ACHN (cell line): ENCODE results near the gene TMEM187.
"Not testable (repeated sequence)": the region's sequence is repeated elsewhere in the genome, so short reads cannot be mapped to it uniquely, and the experiment has no call there.

ENCODE experiments used
- DNase-seq: peaks from one replicate; pipeline ENCODE4 v3.0.0-alpha.2; 2015
- in situ Hi-C: cut with HindIII; loops from 2 replicates; pipeline ENCODE4 v1.10.0; 2017; ENCODE audit warnings: low sequenced_read_pairs, low pct_ligation_motif_present, low pct_unique_long_range_greater_than_20kb

Gene TMEM187

GRCh38 chrX:153984351-153985178 lies 12.0 kb downstream of the TMEM187 start:
- no peak for DNase-seq
- in situ Hi-C loops = no loop called here

- in situ Hi-C loops = no loop called here
Observed at GRCh38 chrX:153988493-153988892, 15.9 kb downstream of the TMEM187 start.

DNA sequence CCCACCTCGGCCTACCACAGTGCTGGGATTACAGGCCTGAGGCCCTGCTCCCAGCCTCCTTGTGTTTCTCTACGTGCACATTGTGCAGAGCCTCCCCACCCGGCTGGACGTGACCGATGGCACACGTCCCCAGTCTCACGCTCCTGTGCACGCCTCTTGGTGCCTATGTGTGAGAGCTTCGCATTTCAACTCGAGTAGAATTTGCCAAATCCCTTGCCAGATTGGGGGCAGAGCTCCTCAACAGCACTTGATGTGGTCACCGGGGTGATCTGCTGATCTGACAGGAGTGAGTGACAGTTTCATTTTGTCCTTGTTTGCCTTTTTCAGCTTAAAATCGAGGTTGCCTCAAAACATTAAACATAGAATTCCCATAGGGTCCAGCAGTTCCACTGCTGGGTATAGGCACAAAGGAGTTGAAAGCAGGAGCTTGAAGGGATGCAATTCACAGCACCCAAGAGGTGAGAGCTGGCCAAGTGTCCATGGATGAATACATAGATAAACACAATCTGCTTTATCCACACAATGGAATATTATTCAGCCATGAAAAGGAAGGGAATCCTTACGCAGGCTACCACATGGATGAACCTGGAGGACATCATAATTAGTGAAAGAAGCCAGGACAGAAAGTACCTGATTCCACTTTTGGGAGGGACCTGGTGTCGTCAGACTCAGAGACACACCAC lies 17.6 kb downstream of the TMEM187 start:
- no peak for DNase-seq
- in situ Hi-C loops = no loop called here

More at GRCh38 chrX:153988493-153988892, 15.9 kb downstream of the TMEM187 start:
- DNase-seq = no peak

- no peak for DNase-seq
- in situ Hi-C loops = no loop called here
Observed at GRCh38 chrX:153991013-153991580, 18.5 kb downstream of the TMEM187 start.

DNA sequence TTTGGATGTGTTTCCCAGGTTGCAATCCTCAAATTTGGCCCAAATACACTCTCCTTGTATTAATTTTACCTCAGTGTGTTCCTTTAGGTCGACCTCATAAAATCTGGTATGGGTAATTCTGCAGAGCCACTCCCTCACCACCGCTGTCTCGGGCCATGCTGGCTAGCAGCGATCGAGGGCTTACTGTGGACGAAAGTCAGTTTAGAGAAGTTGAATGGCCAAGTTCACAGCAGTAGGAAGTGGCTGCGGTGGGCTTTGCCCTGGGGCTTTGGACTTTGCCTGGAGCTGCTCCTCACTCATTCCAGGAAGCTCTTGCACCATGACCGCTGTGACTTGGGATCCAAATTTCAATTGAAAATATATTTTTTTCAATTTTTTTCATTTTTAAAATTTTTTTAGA lies 19.6 kb downstream of the TMEM187 start:
- in situ Hi-C loops = no loop called here
- DNase-seq = no peak

DNA sequence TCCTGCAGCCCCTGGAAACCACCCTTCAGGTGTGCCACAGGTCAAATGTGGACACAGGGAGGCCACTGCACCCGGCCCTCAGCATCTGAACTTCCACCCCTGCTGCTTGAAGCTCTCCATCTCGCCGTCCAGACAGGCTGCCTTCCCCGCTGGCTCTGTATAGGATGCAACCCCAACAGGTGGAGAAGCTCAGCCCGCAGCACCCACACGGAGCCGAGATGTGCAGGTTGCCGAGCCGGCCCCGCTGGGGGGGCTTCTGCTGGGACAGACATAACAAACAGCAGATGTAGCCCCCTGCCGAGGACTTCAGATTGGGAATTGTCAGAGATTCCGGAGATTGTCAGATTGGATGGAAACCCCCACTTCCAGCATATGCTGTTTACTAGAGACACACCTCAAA lies 20.5 kb downstream of the TMEM187 start:
- no peak for DNase-seq
- in situ Hi-C loops = no loop called here

DNA sequence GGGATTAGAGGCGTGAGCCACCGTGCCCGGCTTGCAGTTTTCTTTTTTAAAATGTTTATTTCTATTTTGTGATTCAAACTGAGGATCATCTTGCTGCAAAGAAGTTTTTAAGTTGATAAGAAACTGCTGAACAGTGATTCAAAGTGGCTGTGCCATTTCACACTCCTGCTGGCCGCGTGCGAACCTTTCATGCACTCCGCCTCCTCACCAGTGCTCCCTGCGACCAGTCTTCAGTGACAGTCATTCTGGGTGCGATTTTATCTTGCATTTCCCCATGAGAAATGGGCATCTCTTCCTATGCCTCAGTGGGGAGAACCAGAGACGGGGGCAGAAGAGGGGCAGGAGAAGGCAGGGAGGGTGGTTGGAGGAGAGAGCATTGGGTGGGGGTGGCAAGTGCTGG lies 21.4 kb downstream of the TMEM187 start:
- DNase-seq = no peak
- in situ Hi-C loops = no loop called here

- in situ Hi-C loops, DNase-seq: not testable (repeated sequence)
Observed at GRCh38 chrX:153994398-153994797, 21.8 kb downstream of the TMEM187 start.

DNA sequence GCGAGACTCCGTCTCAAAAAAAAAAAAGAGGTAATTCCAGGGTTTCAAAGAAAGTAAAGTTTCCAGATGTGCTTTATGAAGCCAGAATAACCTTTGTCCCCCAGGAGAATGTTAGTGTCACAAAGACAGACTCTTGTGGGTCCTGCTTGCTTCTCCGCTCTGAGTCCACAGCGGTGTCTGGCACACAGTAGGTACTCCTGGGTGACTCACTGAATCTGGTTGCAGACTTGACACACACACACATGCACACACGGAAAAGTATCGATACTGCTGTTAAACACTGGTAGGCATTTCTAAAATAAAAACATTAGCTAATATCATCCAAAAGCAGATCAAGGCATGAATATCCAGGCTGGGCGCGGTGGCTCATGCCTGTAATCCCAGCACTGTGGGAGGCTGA lies 22.9 kb downstream of the TMEM187 start:
- in situ Hi-C loops = no loop called here
- DNase-seq = no peak

DNA sequence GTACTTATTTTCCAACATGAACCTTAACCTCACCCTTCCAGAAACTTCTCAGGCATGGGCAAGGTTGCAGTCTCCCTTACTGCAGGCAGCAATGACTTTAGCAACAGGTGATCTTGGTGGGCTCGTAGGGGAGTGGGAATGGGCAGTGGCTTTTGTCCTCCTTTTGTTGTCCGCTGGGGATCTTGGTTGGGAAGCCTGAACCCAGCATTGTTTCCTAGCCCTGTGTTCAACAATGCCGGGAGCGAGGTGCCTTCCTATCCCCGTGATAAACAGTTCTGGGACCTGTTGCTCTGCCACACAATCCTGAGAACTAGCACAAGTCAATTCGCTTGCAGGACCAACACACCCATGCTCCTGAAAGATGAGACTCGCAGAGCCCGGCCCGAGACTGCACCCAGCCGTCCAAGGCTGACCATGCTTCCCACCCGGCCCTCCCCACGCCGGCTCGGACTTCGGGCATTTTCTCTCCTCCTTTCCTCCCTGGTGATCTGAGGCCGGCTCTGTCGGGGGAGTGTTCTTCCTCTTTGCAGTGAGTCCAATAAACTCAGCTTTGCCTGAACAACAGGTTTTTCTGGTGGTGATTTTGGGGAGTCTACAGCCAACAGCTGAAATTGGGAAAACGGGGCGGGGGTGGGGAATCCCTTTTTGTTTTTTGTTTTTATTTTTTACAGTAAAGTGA lies 26.9 kb downstream of the TMEM187 start:
- DNase-seq = no peak
- in situ Hi-C loops = no loop called here

DNA sequence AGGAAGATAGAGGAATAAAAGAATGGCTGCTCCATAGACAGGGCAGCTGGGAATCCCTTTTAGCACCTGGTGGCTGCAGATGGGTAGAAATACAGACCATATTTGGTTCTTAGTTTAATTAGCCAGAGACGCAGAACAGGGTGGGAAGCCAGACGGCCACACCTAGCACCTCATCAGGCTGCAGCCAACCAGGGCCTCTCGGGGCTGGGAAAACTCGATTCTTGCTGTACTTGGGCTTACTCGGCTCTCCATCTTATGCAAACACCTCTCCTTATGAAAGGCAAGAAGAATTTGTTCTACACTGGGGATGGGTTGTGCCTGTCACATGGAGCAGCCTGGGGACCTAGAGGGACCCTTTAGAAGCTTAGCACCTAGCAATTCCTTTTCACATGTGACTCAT lies 27.5 kb downstream of the TMEM187 start:
- in situ Hi-C loops = no loop called here
- DNase-seq = no peak

- in situ Hi-C loops = no loop called here
Observed at GRCh38 chrX:154002215-154002719, 29.7 kb downstream of the TMEM187 start.

DNA sequence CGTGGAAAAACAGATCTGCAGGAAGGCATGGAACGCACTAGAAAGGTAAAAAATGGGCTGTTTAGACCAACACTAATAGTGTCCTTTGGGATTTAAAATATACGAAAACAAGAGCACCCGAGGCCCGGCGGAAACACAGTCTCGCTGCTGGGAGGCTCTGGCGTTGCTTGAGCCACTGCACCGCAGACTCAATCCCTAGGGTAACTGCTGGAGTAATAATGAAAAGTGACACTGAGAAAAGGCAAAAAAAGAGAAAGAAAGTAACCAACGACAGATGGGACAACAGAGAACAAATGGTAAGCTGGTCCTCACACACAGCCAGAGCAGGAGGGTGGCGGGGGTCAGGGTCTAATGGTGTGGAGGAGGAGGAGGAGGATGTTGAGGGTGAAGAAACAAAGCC lies 31.8 kb downstream of the TMEM187 start:
- in situ Hi-C loops = no loop called here
- DNase-seq = no peak

More at GRCh38 chrX:154002215-154002719, 29.7 kb downstream of the TMEM187 start:
- peak; percentile 18 for DNase-seq

DNA sequence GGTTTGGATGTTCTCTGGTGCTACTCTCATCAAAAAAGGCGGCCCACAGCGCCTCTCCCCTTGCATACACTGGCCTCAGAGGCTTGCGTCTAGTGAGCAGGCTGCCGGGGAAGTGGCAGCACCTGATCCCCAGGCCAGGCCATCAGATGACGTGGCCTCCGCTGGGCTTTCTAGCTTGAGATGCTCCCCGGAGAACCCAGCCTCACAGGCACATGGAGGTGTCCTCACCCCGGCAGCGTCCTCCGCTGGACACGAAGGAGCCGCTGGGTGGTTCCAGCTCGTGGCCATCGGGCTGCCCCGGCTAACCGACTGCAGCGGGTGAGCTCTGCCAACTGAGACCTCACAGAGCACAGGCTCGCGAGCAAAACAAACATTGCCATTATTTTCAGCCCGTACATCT lies 34.4 kb downstream of the TMEM187 start:
- in situ Hi-C loops = no loop called here

DNA sequence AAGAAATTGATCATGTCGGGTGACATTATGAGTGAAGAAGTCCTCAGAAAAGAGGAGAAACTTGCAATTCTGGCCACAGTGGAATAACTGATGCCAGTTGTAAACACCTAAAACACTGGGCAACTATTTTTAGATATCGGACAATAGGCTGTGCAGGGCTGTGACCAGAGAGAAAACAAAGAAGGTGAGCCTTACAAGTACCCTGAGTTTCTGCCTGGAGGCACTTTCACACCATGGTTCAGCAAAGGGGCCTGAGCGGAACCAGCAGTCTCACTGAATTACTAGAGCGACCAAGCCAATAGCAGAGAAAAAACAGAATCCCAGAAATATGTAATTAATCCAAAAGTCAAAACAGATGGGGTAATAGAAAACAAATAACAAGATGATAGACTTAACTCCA lies 36.0 kb downstream of the TMEM187 start:
- in situ Hi-C loops = no loop called here
- no peak for DNase-seq

More for the DNA sequence above, 34.4 kb downstream of the TMEM187 start:
- DNase-seq = no peak

GRCh38 chrX:154010330-154011087 lies 38.0 kb downstream of the TMEM187 start:
- in situ Hi-C loops = no loop called here
- no peak for DNase-seq

- no peak for DNase-seq
- in situ Hi-C loops = no loop called here
Observed at GRCh38 chrX:154011376-154012335, 39.1 kb downstream of the TMEM187 start.
